DMS 273 (cell line): Measurements from ENCODE around the gene AEBP2.
"Not testable (repeated sequence)": the region's sequence is repeated elsewhere in the genome, so short reads cannot be mapped to it uniquely, and the experiment has no call there.

Experiments
- DNase-seq: peaks from one replicate; lab custom pipeline; 2025; ENCODE audit not compliant: unreplicated experiment; lab: John Stamatoyannopoulos, UW

The AEBP2 gene

GRCh38 chr12:19419086-19419485 is 20.2 kb upstream of the AEBP2 start:
- no peak for DNase-seq

- no peak for DNase-seq
Observed at GRCh38 chr12:19421503-19422282, 17.6 kb upstream of the AEBP2 start.

GRCh38 chr12:19423166-19423930 is 15.9 kb upstream of the AEBP2 start:
- DNase-seq = no peak

GRCh38 chr12:19428246-19428645 is 11.0 kb upstream of the AEBP2 start:
- no peak for DNase-seq

- DNase-seq = not testable (repeated sequence)
Observed at GRCh38 chr12:19429491-19429890, 9.8 kb upstream of the AEBP2 start.

GRCh38 chr12:19430988-19431387 is 8.3 kb upstream of the AEBP2 start:
- DNase-seq = peak; percentile 11

GRCh38 chr12:19431407-19432308 is 7.6 kb upstream of the AEBP2 start:
- DNase-seq = peak; percentile 69

GRCh38 chr12:19432309-19433170 is 6.8 kb upstream of the AEBP2 start:
- no peak for DNase-seq

GRCh38 chr12:19434538-19434937 is 4.8 kb upstream of the AEBP2 start:
- DNase-seq = no peak

GRCh38 chr12:19435831-19436497 is 3.3 kb upstream of the AEBP2 start:
- DNase-seq = no peak

- no peak for DNase-seq
Observed at GRCh38 chr12:19436931-19437330, 2.4 kb upstream of the AEBP2 start.

GRCh38 chr12:19437996-19438395 is 1.3 kb upstream of the AEBP2 start:
- no peak for DNase-seq

GRCh38 chr12:19440019-19440858 is 947 bp downstream of the AEBP2 start:
- DNase-seq = peak; percentile 74

- no peak for DNase-seq
Observed at GRCh38 chr12:19440916-19441315, 1.6 kb downstream of the AEBP2 start.

- DNase-seq = no peak
Observed at GRCh38 chr12:19443585-19443984, 4.3 kb downstream of the AEBP2 start.

- DNase-seq = no peak
Observed at GRCh38 chr12:19444097-19444496, 4.8 kb downstream of the AEBP2 start.

GRCh38 chr12:19447386-19447785 is 8.1 kb downstream of the AEBP2 start:
- DNase-seq = no peak

GRCh38 chr12:19449814-19450213 is 10.5 kb downstream of the AEBP2 start:
- no peak for DNase-seq

GRCh38 chr12:19450362-19450761 is 11.1 kb downstream of the AEBP2 start:
- no peak for DNase-seq
